ENCODE results near the gene MCF2L. TPM values are rescaled to one million over a fixed set of nuclear protein-coding genes. Genes with fewer than 3 reads are reported as not detected.

Gene MCF2L
- total and polyA plus RNA-seq, 9 of the 15 experiments (the other 6 are each of a cell fraction or from before 2014, with no cell fraction given): 0.05 to 0.25 (median 0.18) TPM; not detected in 5

DNA sequence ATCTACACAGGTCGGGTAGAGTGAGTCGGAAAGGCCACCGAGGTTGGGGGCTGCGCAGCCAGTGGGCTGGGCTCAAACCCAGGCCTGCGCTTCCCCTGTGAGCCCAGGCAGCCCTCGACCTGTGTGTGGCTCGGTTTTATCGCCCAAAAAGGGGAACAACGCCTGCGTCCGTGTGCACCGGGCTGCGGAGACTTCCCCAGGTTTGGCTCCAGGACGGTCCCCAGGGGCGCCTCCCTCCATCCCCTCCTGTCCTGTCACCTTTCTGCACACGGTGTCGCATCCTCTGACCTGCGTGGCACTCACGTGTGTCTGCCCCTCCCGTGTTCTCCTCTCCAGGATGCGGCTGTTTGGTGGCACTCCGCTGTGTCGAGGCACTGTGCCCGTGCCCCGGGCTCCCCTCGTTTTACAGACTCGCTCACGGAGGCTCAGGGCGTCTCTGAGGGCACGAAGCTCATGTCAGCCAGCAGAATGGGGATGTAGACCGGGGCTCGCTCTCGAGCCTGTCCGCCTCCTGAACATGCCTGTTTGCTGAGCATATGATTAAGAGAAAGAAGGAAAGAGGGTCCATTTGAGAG lies 25.9 kb downstream of the MCF2L start:
- Histone ChIP-seq H3K9me3 (replicated peaks; ENCODE audit: control insufficient read depth, insufficient read depth, low read depth, low read length) (no peaks in the 10 kb centered on the region), H2AFZ (ENCODE audit: low read depth, low read length) (no peak overlapping the region), H3K9ac (ENCODE audit: insufficient read depth in 1 of 2, low read depth in 2 of 2, low read length in 2 of 2) (no peak overlapping the region), H3K36me3 (ENCODE audit: control insufficient read depth, insufficient read depth, low read length) (no peaks in the 10 kb centered on the region), H3K27ac (ENCODE audit: extremely low read depth, low read depth, low read length) (no peak overlapping the region), H3K4me1 (replicated peaks in 1 of 2; ENCODE audit: control insufficient read depth in 2 of 2, insufficient read depth in 2 of 2, low read length in 2 of 2) (peaks cover 0 to 5% of the 10 kb centered on the region in 2 experiments; a peak in 2 of 5 replicates), H3K4me2 (ENCODE audit: insufficient read depth, low read length) (no peak overlapping the region), H3K27me3 (ENCODE audit: control insufficient read depth in 2 of 2, insufficient read depth in 2 of 2, low read length in 2 of 2) (peaks cover 32 to 90% of the 10 kb centered on the region in 2 experiments), H4K20me1 (replicated peaks; ENCODE audit: control insufficient read depth, insufficient read depth, low read length) (no peaks in the 10 kb centered on the region; the same call in 1 of the 2 replicates), H3K9me1 (ENCODE audit: control insufficient read depth, insufficient read depth, low read length) (no peaks in the 10 kb centered on the region), H3K79me2 (ENCODE audit: control insufficient read depth, insufficient read depth, low read length) (no peaks in the 10 kb centered on the region), H3K4me3 (no peak overlapping the region)
- DNase-seq (ENCODE audit: extremely low read depth in 1 of 4, low spot score in 3 of 4) (no peak), FAIRE-seq (no peak), ATAC-seq (no peak)
- no TSS peak for BruUV-seq (replicated peaks)
- ChIA-PET CTCF (ENCODE audit: low intra/inter-chr PET ratio) (no interaction called here), POLR2A (interaction anchor here (0.5 kb wide), 1 partner anchor 220 kb away, joined by 4 read pairs; no protein-coding TSS in a partner anchor)
- intact Hi-C loops (cut with micrococcal nuclease): no loop called here
- in situ Hi-C loops (cut with MboI): no loop called here
- 3% methylated on average over 24 of the region's 34 CpGs for WGBS (ENCODE audit: insufficient coverage, low coverage, missing lambda C conversion rate)
- TF ChIP-seq ZNF778 (CRISPR knock-in tag; IDR thresholded peaks at IDR 0.05): no peak
- no peak for TF ChIP-seq PHF20 (IDR thresholded peaks at IDR 0.05; ENCODE audit: partially characterized antibody)
- TF ChIP-seq, protein P1, sequence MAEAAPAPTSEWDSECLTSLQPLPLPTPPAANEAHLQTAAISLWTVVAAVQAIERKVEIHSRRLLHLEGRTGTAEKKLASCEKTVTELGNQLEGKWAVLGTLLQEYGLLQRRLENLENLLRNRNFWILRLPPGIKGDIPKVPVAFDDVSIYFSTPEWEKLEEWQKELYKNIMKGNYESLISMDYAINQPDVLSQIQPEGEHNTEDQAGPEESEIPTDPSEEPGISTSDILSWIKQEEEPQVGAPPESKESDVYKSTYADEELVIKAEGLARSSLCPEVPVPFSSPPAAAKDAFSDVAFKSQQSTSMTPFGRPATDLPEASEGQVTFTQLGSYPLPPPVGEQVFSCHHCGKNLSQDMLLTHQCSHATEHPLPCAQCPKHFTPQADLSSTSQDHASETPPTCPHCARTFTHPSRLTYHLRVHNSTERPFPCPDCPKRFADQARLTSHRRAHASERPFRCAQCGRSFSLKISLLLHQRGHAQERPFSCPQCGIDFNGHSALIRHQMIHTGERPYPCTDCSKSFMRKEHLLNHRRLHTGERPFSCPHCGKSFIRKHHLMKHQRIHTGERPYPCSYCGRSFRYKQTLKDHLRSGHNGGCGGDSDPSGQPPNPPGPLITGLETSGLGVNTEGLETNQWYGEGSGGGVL (CRISPR knock-in tag; IDR thresholded peaks at IDR 0.05): no peak
- no peak for TF ChIP-seq MEF2A (IDR thresholded peaks at IDR 0.05; ENCODE audit: control insufficient read depth, low read depth, low read length)
- no peak for TF ChIP-seq SRSF7 (optimal IDR thresholded peaks at IDR 0.05; ENCODE audit: low read depth, low read length)
- no peak for TF ChIP-seq HDAC2 (IDR thresholded peaks at IDR 0.05)
- no peak for TF ChIP-seq ZNF133 (CRISPR knock-in tag; IDR thresholded peaks at IDR 0.05)
- TF ChIP-seq, protein P2, sequence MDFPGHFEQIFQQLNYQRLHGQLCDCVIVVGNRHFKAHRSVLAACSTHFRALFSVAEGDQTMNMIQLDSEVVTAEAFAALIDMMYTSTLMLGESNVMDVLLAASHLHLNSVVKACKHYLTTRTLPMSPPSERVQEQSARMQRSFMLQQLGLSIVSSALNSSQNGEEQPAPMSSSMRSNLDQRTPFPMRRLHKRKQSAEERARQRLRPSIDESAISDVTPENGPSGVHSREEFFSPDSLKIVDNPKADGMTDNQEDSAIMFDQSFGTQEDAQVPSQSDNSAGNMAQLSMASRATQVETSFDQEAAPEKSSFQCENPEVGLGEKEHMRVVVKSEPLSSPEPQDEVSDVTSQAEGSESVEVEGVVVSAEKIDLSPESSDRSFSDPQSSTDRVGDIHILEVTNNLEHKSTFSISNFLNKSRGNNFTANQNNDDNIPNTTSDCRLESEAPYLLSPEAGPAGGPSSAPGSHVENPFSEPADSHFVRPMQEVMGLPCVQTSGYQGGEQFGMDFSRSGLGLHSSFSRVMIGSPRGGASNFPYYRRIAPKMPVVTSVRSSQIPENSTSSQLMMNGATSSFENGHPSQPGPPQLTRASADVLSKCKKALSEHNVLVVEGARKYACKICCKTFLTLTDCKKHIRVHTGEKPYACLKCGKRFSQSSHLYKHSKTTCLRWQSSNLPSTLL (IDR thresholded peaks at IDR 0.05): no peak
- no peak for TF ChIP-seq MTF1 (CRISPR knock-in tag; IDR thresholded peaks at IDR 0.05; ENCODE audit: borderline replicate concordance)
- TF ChIP-seq SAP30 (IDR thresholded peaks at IDR 0.05; ENCODE audit: borderline replicate concordance, insufficient read depth, low read depth, low read length, poor library complexity, severe bottlenecking): no peak
- no peak for TF ChIP-seq BCL6 (CRISPR knock-in tag; IDR thresholded peaks at IDR 0.05)
- TF ChIP-seq EHMT2 (IDR thresholded peaks at IDR 0.05): no peak
- no peak for TF ChIP-seq ZNF444 (CRISPR knock-in tag; IDR thresholded peaks at IDR 0.05)

All from K562 (cell line).